NCI-H2107 treated with DMSO at 0.1 percent for 48 hours (cell line): ENCODE data around the gene SF3A2.

Source experiments
- DNase-seq: peaks from one replicate; lab custom pipeline; 2025; ENCODE audit not compliant: unreplicated experiment; lab: John Stamatoyannopoulos, UW

The SF3A2 gene

GRCh38 chr19:2252055-2252796 is 15.6 kb downstream of the SF3A2 start:
- DNase-seq: no peak

GRCh38 chr19:2252797-2253105 is 16.1 kb downstream of the SF3A2 start:
- no peak for DNase-seq

- no peak for DNase-seq
Measured at GRCh38 chr19:2253106-2254063, 16.8 kb downstream of the SF3A2 start.

GRCh38 chr19:2254064-2254872 is 17.6 kb downstream of the SF3A2 start:
- no peak for DNase-seq

GRCh38 chr19:2255112-2255845 is 18.7 kb downstream of the SF3A2 start:
- DNase-seq: no peak

- no peak for DNase-seq
Measured at GRCh38 chr19:2255982-2256685, 19.5 kb downstream of the SF3A2 start, which contains the start of gene JSRP1. Gene JSRP1, minus strand, starts transcription at chr19:2256417. Its CDS starts 1,103 bp downstream, at chr19:2255314.

GRCh38 chr19:2259336-2259735 is 22.7 kb downstream of the SF3A2 start:
- DNase-seq: no peak

- peak; percentile 75 for DNase-seq
Measured at GRCh38 chr19:2260341-2260805, 23.7 kb downstream of the SF3A2 start.

GRCh38 chr19:2261438-2262172 is 25.0 kb downstream of the SF3A2 start:
- DNase-seq: no peak

GRCh38 chr19:2266183-2266993 is 29.8 kb downstream of the SF3A2 start:
- peak; percentile 46 for DNase-seq

GRCh38 chr19:2268480-2268830 is 31.8 kb downstream of the SF3A2 start:
- DNase-seq: no peak

GRCh38 chr19:2268861-2269243 is 32.2 kb downstream of the SF3A2 start:
- no peak for DNase-seq

- peak; percentile 92 for DNase-seq
Measured at GRCh38 chr19:2269244-2270156, 32.9 kb downstream of the SF3A2 start.

- no peak for DNase-seq
Measured at GRCh38 chr19:2270157-2270422, 33.5 kb downstream of the SF3A2 start.

- DNase-seq: no peak
Measured at GRCh38 chr19:2270423-2271233, 34.0 kb downstream of the SF3A2 start.

GRCh38 chr19:2271234-2272103 is 34.8 kb downstream of the SF3A2 start:
- DNase-seq: no peak
